GM15510 (cell line): ENCODE results near the gene ARHGAP1.

Experiments used
- POLR2A ChIP-seq: IDR thresholded peaks from 3 replicates; pipeline ENCODE4 v1.6.1; 2011; ENCODE audit warnings: borderline replicate concordance; ENCODE audit not compliant: insufficient read length; ENCODE audit errors: extremely low read depth

ARHGAP1 gene

GRCh38 chr11:46682773-46683752, 17.4 kb downstream of the ARHGAP1 start:
- no peak for TF ChIP-seq POLR2A

DNA sequence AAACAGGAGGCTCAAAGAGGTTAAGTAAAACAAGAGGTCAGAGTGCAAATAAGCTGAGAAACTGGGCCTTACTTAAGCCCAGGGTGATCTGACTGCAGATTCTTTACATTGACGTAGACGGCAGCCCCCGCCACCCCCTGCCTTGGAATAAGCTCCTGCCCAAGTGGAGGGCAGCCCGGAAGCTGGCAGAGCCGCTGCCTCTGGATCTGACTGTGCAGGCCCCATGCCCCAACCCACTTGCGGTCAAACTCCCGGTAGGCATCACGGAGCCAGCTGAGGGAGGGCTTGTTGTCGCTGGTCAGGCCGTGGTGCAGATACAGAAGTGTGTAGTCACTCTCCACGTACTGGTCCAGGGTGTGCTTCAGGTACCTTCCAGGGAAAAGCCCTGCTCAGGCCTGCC, 18.6 kb downstream of the ARHGAP1 start:
- TF ChIP-seq POLR2A: no peak

DNA sequence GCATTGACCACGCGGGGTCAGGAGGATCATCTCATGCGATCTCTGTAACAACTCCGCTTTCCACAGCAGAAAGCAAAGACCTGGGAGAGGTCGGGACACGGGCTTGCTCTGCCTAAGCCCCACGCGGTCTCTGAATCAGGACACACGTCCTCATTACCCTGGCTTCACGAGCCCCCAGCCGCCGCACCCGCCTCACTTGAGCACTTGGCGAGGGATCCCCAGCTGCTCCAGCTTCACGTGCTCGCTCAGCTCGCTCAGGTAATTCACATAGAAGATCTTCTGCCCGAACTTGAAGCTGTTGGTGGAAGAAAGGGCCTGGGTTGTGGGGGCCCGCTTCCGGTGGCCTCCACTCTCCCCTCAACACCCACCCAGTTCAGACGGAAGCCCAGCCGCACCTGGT, 19.6 kb downstream of the ARHGAP1 start:
- no peak for TF ChIP-seq POLR2A

- TF ChIP-seq POLR2A: no peak
Measured at GRCh38 chr11:46680164-46680760, 20.2 kb downstream of the ARHGAP1 start.

DNA sequence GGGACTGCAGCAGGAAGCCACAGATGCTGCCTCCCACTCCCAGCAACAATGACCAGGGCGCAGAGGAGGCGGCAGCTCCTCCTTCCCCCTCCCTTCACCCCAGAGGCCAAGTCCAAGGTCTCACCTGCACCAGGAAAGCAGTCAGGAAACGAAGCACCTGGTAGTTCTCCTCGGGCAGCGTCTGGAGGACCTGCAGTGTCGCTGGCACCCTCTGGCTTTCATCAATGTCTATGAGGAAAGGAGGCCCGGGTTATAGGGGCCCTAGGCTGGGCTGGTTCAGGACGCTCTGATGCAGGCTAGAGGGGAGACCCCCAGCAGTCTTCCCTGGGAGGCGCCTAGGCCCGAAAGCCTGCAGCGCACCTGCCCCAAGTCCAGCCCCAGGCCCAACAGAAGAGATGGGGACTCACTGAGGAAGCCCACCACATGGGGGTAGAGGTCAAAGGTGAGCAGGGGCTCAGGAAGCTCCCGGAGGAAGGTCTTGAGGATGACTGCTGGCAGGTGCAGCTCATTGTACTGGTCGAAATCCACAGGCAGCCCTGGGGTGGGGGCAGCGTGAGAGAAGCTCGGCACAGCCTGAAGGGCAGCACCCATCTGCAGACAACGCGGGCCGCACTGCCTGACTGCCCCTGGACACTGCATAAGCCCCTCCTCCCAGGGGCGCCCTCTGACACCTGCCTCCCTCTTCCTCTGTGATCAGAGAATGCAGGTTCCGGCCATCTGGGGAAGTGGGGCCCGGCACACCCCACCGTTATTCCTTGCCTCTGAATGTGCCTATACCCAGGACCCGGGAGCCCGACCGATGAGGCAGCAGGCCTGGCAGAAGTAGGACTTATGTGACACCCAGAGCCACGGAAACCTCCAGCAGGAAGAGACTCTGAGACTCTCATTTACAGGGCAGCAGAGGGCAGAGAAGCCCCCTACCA, 20.9 kb downstream of the ARHGAP1 start:
- TF ChIP-seq POLR2A: no peak

DNA sequence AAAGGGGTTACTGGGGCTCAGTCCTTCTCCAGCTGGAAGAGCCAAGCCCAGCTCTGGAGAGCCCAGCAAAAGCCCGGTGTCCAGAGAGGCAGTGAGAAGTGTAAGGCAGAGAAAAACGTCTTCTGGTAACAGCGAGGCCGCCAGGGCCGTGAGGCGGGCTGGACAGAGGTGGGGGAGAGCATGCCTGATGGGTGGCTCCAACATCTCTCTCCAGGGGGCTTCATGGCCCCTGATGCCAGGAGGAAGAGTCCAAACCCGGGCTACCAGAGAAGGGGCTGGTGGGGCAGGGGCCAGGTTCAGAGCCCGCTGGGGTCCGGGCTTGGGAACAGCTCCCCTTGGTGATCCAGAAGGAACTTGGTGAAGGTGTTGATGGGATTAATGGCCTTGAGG, 21.7 kb downstream of the ARHGAP1 start:
- no peak for TF ChIP-seq POLR2A

DNA sequence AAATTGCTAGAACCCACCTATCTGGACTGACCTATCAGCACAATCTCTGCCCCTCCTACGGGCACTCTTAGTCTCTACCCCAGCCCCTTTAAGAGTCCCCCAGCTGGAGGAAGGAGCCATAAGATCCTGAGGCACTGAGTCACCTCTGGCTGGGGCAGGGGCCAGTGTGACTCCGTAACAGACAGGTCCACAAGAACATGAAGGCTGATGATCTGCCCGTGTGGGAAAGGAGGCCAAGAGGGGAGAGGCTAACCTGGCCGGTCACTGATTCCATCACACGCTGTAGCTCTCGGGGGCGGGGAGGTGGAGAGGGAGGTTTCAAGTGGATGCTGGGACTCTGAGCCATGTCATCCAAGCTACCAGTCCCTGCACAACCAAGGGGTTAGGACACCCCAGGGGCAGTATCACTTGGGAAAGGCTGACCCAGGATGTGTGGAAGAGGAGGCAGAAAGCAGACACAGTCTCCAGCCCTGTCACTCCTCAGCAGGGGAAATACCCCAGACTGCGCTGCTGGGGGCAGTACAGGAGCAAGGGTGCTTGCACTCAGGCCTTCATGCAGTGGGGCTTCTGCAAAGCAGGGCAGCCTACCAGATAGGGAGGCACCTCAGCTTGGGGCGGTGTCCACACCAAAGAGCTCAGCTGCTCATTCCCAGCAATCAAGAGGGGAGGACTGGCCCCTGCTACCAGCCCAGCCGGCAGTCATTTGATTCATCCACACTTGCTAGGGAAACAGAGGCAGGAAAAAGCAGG, 22.3 kb downstream of the ARHGAP1 start:
- TF ChIP-seq POLR2A: no peak

DNA sequence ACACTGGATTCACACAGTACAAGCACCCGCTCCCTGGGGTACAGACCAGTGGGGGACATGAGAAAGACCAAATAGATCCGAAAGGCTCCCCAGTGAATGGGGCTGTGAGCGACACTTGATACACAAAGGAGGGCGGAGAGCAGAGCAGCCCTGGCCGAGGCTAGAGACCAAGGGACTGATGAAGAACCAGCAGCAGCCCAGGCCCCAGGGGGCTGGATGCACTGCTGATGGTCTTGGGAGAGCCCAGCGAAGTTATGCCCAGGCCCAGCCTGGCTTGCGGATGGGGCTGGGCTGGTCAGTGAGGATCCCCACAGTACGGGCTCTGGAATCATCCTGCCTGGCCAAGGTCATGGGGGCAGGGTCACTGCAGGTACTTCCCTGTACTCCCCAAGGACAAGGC, 23.2 kb downstream of the ARHGAP1 start:
- TF ChIP-seq POLR2A: no peak

DNA sequence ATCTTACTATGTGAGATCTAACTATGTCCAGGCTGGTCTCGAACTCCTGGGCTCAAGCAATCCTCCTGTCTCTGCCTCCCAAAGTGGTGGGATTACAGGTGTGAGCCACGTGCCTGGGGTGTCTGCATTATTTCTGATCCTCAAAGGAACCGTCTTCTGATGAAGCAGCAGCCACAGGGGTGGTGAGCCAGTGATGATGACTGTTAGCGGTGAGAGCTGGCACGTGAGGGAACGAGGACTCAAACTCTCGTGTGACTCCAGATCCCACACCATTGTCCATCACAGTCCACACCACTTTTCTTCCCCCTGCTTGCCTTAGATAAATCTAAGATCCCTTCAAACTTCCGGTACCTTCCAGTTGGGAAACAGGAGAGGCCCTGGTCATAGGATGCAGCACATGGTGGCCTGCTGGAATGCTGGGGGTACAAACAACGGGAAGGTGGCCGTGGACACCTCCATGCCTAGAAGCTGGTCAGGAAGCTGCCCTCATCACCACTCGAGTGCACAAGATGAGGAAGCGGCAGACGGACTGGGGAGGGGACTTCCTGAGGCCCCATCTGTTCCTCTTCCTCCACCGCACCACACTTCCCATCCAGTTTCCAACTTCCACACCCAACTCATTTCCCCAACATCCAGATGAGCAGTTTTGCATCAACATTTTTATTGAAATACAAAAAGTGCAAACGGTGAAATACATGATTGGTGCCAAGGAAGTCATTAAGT, 23.8 kb downstream of the ARHGAP1 start:
- TF ChIP-seq POLR2A: no peak

DNA sequence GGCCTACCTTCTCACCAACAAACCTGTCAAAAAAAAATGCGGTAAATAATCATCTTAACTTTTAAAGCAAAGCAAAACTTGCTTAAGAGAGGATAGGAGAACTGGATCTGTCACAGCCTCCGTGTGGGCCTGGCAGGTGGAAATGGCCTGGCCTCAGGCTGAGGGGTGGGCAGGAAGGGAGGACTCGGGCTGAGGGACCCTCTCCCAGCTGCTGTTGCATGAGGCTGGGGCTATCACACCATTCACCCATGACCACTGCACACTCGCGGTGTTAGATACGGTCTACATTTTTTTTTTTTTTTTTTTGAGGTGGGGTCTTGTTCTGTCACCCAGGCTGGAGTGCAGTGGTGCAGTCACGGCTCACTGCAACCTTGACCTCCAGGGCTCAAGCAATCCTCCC, 24.5 kb downstream of the ARHGAP1 start:
- no peak for TF ChIP-seq POLR2A

- TF ChIP-seq POLR2A: no peak
Measured at GRCh38 chr11:46675288-46675851, 25.0 kb downstream of the ARHGAP1 start.

GRCh38 chr11:46674463-46675287, 25.7 kb downstream of the ARHGAP1 start:
- no peak for TF ChIP-seq POLR2A
